ENCODE results near the gene FBXO9.

FBXO9 gene

DNA sequence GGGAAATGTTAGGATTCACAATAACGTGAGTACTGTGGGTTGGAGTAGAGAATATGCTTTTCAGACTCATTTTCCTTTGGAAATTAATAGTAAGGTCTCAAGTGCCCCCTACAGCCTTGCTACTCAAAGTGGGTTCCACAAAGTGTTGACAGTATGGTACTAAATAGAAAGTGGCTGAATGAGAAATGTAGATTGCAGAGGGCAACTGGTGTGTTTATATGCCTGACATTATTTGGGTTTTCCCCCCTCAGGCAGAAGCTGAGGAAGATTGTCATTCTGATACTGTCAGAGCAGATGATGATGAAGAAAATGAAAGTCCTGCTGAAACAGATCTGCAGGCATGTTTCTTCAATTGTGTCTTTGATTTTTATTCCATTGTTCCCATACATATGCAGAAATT lies 5.6 kb downstream of the FBXO9 start:
- no peak for ATAC-seq
- TF ChIP-seq CSDC2 (CRISPR knock-in tag; IDR thresholded peaks at IDR 0.05) (no peak), ARNTL (CRISPR knock-in tag; IDR thresholded peaks at IDR 0.05; ENCODE audit: borderline replicate concordance, low read depth) (no peak), PPARA (CRISPR knock-in tag; IDR thresholded peaks at IDR 0.05; ENCODE audit: borderline replicate concordance) (no peak)
- TF ChIP-seq, protein P1, sequence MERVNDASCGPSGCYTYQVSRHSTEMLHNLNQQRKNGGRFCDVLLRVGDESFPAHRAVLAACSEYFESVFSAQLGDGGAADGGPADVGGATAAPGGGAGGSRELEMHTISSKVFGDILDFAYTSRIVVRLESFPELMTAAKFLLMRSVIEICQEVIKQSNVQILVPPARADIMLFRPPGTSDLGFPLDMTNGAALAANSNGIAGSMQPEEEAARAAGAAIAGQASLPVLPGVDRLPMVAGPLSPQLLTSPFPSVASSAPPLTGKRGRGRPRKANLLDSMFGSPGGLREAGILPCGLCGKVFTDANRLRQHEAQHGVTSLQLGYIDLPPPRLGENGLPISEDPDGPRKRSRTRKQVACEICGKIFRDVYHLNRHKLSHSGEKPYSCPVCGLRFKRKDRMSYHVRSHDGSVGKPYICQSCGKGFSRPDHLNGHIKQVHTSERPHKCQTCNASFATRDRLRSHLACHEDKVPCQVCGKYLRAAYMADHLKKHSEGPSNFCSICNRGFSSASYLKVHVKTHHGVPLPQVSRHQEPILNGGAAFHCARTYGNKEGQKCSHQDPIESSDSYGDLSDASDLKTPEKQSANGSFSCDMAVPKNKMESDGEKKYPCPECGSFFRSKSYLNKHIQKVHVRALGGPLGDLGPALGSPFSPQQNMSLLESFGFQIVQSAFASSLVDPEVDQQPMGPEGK (CRISPR knock-in tag; IDR thresholded peaks at IDR 0.05; ENCODE audit: borderline replicate concordance) = no peak

DNA sequence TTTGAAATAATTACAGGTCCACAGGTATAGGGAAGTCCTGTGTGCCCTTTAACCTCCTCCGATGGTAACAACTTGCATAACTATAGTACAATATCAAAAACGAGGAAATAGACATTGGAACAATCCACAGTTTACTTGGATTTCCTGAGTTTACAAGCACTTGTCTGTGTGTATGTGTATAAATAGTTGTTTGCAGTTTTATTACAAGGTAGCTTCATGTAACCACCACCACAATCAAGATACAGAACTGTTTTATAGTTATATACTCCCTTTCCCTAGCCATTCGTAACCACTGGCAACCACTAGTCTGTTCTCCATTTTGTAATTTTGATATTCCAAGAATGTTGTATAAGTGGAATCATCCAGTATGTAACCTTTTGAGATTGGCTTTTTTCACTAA lies 9.1 kb downstream of the FBXO9 start:
- ATAC-seq = no peak
- TF ChIP-seq ARNTL (CRISPR knock-in tag; IDR thresholded peaks at IDR 0.05; ENCODE audit: borderline replicate concordance, low read depth) (no peak), ZC3H10 (CRISPR knock-in tag; IDR thresholded peaks at IDR 0.05) (no peak), ZNF565 (CRISPR knock-in tag; conservative IDR thresholded peaks at IDR 0.05; ENCODE audit: low read depth) (no peak), ZNF70 (CRISPR knock-in tag; IDR thresholded peaks at IDR 0.05) (no peak), ZFP30 (CRISPR knock-in tag; IDR thresholded peaks at IDR 0.05) (no peak), ZNF8 (CRISPR knock-in tag; IDR thresholded peaks at IDR 0.05) (no peak), RARB (CRISPR knock-in tag; IDR thresholded peaks at IDR 0.05) (no peak), TOX (CRISPR knock-in tag; IDR thresholded peaks at IDR 0.05; ENCODE audit: borderline replicate concordance) (no peak), ISL1 (CRISPR knock-in tag; IDR thresholded peaks at IDR 0.05) (no peak), PPARA (CRISPR knock-in tag; IDR thresholded peaks at IDR 0.05; ENCODE audit: borderline replicate concordance) (no peak), ESRRG (CRISPR knock-in tag; IDR thresholded peaks at IDR 0.05) (no peak), TCF4 (CRISPR knock-in tag; IDR thresholded peaks at IDR 0.05; ENCODE audit: borderline replicate concordance) (no peak), SNAI2 (CRISPR knock-in tag; IDR thresholded peaks at IDR 0.05) (no peak)
- TF ChIP-seq, protein P2, sequence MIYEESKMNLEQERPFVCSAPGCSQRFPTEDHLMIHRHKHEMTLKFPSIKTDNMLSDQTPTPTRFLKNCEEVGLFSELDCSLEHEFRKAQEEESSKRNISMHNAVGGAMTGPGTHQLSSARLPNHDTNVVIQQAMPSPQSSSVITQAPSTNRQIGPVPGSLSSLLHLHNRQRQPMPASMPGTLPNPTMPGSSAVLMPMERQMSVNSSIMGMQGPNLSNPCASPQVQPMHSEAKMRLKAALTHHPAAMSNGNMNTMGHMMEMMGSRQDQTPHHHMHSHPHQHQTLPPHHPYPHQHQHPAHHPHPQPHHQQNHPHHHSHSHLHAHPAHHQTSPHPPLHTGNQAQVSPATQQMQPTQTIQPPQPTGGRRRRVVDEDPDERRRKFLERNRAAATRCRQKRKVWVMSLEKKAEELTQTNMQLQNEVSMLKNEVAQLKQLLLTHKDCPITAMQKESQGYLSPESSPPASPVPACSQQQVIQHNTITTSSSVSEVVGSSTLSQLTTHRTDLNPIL (CRISPR knock-in tag; IDR thresholded peaks at IDR 0.05; ENCODE audit: low read depth) = no peak
- TF ChIP-seq, protein P3, sequence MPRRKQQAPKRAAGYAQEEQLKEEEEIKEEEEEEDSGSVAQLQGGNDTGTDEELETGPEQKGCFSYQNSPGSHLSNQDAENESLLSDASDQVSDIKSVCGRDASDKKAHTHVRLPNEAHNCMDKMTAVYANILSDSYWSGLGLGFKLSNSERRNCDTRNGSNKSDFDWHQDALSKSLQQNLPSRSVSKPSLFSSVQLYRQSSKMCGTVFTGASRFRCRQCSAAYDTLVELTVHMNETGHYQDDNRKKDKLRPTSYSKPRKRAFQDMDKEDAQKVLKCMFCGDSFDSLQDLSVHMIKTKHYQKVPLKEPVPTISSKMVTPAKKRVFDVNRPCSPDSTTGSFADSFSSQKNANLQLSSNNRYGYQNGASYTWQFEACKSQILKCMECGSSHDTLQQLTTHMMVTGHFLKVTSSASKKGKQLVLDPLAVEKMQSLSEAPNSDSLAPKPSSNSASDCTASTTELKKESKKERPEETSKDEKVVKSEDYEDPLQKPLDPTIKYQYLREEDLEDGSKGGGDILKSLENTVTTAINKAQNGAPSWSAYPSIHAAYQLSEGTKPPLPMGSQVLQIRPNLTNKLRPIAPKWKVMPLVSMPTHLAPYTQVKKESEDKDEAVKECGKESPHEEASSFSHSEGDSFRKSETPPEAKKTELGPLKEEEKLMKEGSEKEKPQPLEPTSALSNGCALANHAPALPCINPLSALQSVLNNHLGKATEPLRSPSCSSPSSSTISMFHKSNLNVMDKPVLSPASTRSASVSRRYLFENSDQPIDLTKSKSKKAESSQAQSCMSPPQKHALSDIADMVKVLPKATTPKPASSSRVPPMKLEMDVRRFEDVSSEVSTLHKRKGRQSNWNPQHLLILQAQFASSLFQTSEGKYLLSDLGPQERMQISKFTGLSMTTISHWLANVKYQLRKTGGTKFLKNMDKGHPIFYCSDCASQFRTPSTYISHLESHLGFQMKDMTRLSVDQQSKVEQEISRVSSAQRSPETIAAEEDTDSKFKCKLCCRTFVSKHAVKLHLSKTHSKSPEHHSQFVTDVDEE (CRISPR knock-in tag; IDR thresholded peaks at IDR 0.05) = no peak
- TF ChIP-seq, protein P4, sequence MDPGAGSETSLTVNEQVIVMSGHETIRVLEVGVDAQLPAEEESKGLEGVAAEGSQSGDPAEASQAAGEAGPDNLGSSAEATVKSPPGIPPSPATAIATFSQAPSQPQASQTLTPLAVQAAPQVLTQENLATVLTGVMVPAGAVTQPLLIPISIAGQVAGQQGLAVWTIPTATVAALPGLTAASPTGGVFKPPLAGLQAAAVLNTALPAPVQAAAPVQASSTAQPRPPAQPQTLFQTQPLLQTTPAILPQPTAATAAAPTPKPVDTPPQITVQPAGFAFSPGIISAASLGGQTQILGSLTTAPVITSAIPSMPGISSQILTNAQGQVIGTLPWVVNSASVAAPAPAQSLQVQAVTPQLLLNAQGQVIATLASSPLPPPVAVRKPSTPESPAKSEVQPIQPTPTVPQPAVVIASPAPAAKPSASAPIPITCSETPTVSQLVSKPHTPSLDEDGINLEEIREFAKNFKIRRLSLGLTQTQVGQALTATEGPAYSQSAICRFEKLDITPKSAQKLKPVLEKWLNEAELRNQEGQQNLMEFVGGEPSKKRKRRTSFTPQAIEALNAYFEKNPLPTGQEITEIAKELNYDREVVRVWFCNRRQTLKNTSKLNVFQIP (CRISPR knock-in tag; IDR thresholded peaks at IDR 0.05; ENCODE audit: borderline replicate concordance, low read depth) = no peak

DNA sequence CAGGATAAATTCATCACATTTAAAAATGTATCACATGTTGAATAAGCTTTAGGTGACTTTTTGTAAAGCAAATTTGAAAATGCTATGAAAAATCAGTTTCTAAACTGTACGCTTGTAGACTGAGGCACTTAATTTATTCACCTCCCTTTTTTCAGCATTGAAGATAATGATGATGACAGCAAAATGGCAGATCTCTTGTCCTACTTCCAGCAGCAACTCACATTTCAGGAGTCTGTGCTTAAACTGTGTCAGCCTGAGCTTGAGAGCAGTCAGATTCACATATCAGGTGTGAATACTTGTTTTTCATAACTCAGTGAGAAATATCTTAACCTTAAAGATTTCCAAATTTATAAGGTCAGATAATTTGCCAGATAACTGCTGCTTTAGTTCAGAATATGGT lies 15.6 kb downstream of the FBXO9 start:
- TF ChIP-seq ZNF70 (CRISPR knock-in tag; IDR thresholded peaks at IDR 0.05) (no peak), ZFP30 (CRISPR knock-in tag; IDR thresholded peaks at IDR 0.05) (no peak)

DNA sequence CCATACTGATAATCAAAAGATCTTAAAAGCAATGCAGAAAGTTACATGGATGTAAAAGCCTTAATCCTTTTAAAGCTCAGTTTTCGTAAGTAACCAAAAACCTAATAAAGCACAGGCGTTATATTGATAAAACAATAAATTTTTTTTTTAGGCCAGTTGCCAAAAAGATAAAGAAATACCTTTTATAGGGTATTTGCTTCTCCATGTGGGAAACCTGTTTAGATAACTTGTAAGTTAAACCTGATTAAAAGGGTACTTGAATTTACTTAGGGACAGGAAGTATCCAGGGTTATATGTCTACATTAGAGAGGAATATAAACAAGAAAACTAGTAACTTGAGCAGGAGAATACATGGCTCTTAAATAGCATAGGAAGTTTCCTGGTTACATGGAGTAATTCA lies 21.1 kb downstream of the FBXO9 start:
- TF ChIP-seq RARB (CRISPR knock-in tag; IDR thresholded peaks at IDR 0.05) = no peak
- no peak for TF ChIP-seq ZNF8 (CRISPR knock-in tag; IDR thresholded peaks at IDR 0.05)
- no peak for TF ChIP-seq ZNF70 (CRISPR knock-in tag; IDR thresholded peaks at IDR 0.05)
- TF ChIP-seq GLIS3 (CRISPR knock-in tag; IDR thresholded peaks at IDR 0.05) = no peak
- TF ChIP-seq TOX (CRISPR knock-in tag; IDR thresholded peaks at IDR 0.05; ENCODE audit: borderline replicate concordance) = no peak
- no peak for TF ChIP-seq SNAI2 (CRISPR knock-in tag; IDR thresholded peaks at IDR 0.05)
- TF ChIP-seq, protein P4 (CRISPR knock-in tag; IDR thresholded peaks at IDR 0.05; ENCODE audit: borderline replicate concordance, low read depth) = no peak
- no peak for ATAC-seq

More for the DNA sequence above, 15.6 kb downstream of the FBXO9 start:
- no peak for ATAC-seq

All from SK-N-SH treated with all-trans-retinoic acid at 6 μM for 48 hours (cell line).